Transverse colon (tissue), 4 donors: ENCODE data around the gene RHOU. TPM values are rescaled to one million over a fixed set of nuclear protein-coding genes. Genes with fewer than 3 reads are reported as not detected.
"Not testable (repeated sequence)": the region's sequence is repeated elsewhere in the genome, so short reads cannot be mapped to it uniquely, and the experiment has no call there.

Experiments
- DNase-seq: peaks from one replicate; pipeline ENCODE4 v3.0.0-alpha.2; 2019
- H3K27ac ChIP-seq, 4 donors: fragments of 200-600 bp; sonication (generic); 2 replicates each; pipeline ENCODE4 v1.5.1; 2016 to 2018; ENCODE audit warnings: inconsistent platforms in 4 of 4
- H3K27me3 ChIP-seq: fragments of 200-600 bp; sonication (generic); 2 replicates; pipeline ENCODE4 v1.5.1; 2017; ENCODE audit warnings: inconsistent platforms
- H3K36me3 ChIP-seq, 4 donors: fragments of 200-600 bp; sonication (generic); 2 replicates each; pipeline ENCODE4 v1.5.1; 2017 to 2019; ENCODE audit warnings: inconsistent platforms in 4 of 4
- H3K4me1 ChIP-seq, 4 donors: fragments of 200-600 bp; sonication (generic); 2 replicates each; pipeline ENCODE4 v1.5.1; 2017 to 2020; ENCODE audit warnings: inconsistent platforms in 4 of 4
- H3K4me3 ChIP-seq, 4 donors: fragments of 200-600 bp; sonication (generic); 1 replicate in 1 of 4; 2 replicates in 3 of 4; pipeline versions ENCODE4 v1.5.1 to v1.6.1; 2017 to 2019; ENCODE audit warnings: inconsistent platforms in 4 of 4
- H3K9me3 ChIP-seq, 2 donors: fragments of 200-600 bp; sonication (generic); 2 replicates each; pipeline ENCODE4 v1.5.1; 2017 to 2019; ENCODE audit warnings: inconsistent platforms in 2 of 2
- CTCF ChIP-seq, 5 experiments: fragments of 200-600 bp in 3 of 5; fragments of 450-650 bp in 2 of 5; sonication (generic) in 3 of 5; IDR thresholded peaks; 1 replicate in 2 of 5; 2 replicates in 3 of 5; pipeline ENCODE4 v1.5.1; 2016 to 2017; ENCODE audit warnings: antibody characterized with exemption in 5 of 5, inconsistent platforms in 3 of 5, mild to moderate bottlenecking in 2 of 5, moderate library complexity in 1 of 5
- EP300 ChIP-seq: sonication (generic); formaldehyde crosslinking; IDR thresholded peaks from one replicate; pipeline ENCODE4 v1.6.1; 2017; ENCODE audit warnings: antibody characterized with exemption, low read depth
- POLR2A ChIP-seq: fragments of 450-650 bp; IDR thresholded peaks from one replicate; pipeline ENCODE4 v1.6.1; 2016; ENCODE audit warnings: antibody characterized with exemption, mild to moderate bottlenecking, moderate library complexity
- POLR2AphosphoS5 ChIP-seq, 3 donors: sonication (generic); formaldehyde crosslinking; IDR thresholded peaks; one replicate each; pipeline ENCODE4 v1.6.1; 2016; ENCODE audit warnings: antibody characterized with exemption in 3 of 3
- WGBS, 2 donors: methylation state at CpG; one replicate each; pipeline ENCODE4 v1.1.5; 2018; ENCODE audit warnings: low coverage in 1 of 2; 5-methylcytosine and 5-hydroxymethylcytosine counted together
- in situ Hi-C, 4 donors: fragments of 200-750 bp; cut with MboI; loops; one replicate each; pipeline versions ENCODE4 v1.15.0 to v1.15.1; 2017; ENCODE audit warnings: low sequenced_read_pairs in 3 of 4, low pct_ligation_motif_present in 1 of 4, low pct_unique_long_range_greater_than_20kb in 1 of 4
- intact Hi-C: fragments of 100-400 bp; cut with DNase I; formaldehyde crosslinking; loops from one replicate; pipeline ENCODE4 v1.15.1; 2023; ENCODE audit warnings: low total_unique reads
- total RNA-seq, 4 donors: library from RNA; depleted of rRNA; stranded (reverse); fragments of >200 nt; gene quantifications; one replicate each; pipeline ENCODE4 v1.1.0, GENCODE V29; 2016

RHOU gene
- total RNA-seq, 4 donors from 2014 or later = 32.0 to 62.5 (median 38.4) TPM

GRCh38 chr1:228691926-228692325 lies 43.4 kb upstream of the RHOU start:
- Histone ChIP-seq H3K36me3 (no peaks in the 10 kb centered on the region), H3K27me3 (no peaks in the 10 kb centered on the region), H3K4me3 (no peak overlapping the region), H3K27ac (no peak overlapping the region), H3K9me3 (no peaks in the 10 kb centered on the region), H3K4me1 (no peaks in the 10 kb centered on the region)
- peak; percentile 15 for DNase-seq
- in situ Hi-C loops (no loop called here), intact Hi-C loops (no loop called here)
- 16 to 27% methylated on average over 1 of the region's 1 CpG for WGBS, 2 donors
- TF ChIP-seq CTCF (IDR thresholded peaks at IDR 0.05) (peak; percentile 31 to 62 (median 46)), POLR2AphosphoS5 (IDR thresholded peaks at IDR 0.05) (no peak)

- H3K4me3 ChIP-seq, H3K27ac ChIP-seq, H3K9me3 ChIP-seq, H3K27me3 ChIP-seq, intact Hi-C loops, H3K36me3 ChIP-seq, DNase-seq, H3K4me1 ChIP-seq, in situ Hi-C loops: not testable (repeated sequence)
- 87 to 99% methylated on average over 3 of the region's 3 CpGs for WGBS, 2 donors
Measured at GRCh38 chr1:228694447-228694846, 40.8 kb upstream of the RHOU start.

- Histone ChIP-seq H3K27ac (no peak overlapping the region), H3K36me3 (no peaks in the 10 kb centered on the region), H3K4me1 (no peaks in the 10 kb centered on the region), H3K4me3 (no peak overlapping the region), H3K27me3 (no peaks in the 10 kb centered on the region), H3K9me3 (no peaks in the 10 kb centered on the region)
- DNase-seq = no peak
- in situ Hi-C loops = no loop called here
- intact Hi-C loops = no loop called here
- TF ChIP-seq EP300 (no peak), CTCF (IDR thresholded peaks at IDR 0.05) (no peak), POLR2A (no peak), POLR2AphosphoS5 (IDR thresholded peaks at IDR 0.05) (no peak)
- WGBS, 2 donors = 44 to 76% methylated on average over 4 to 9 of the region's 9 CpGs
Measured at GRCh38 chr1:228695015-228695955, 40.0 kb upstream of the RHOU start.

DNA sequence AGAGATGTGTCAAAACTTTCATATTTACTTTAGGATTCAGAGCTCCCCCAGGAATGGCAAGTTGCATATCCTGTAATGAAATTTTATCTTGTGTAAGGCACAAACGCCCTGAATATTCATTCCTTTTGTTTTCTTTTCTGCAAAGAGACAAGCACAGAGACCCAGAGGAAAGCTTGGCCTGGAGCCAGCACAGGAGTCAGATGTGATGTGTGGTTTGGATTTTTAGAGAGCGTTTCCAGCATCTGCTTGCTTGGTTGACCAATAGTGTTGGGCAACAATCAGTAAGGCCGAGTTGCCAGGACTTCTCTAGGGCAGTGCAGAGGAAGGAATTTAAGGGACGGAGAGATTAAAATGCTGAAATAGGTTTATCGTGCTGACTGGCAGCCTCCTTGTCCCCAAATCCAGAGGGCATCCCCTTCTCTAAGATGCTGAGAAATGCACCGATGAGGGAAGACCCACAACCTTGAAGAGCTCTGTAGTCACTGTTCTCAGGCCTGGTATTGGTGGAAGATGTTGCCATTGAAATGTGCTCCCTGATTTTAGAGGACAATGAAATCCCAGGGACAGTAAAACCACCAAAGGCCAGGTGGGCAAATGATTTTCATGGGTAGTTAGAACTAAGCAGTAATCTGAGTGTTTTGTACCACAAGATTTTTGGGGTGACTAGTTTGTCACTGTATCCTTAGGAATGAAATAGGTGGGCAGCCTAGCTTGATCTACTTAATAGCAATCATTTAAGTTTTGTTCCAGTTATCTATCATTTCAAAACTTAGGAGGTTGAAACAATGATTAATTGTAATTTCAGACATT lies 37.9 kb upstream of the RHOU start:
- intact Hi-C loops (no loop called here), in situ Hi-C loops (no loop called here)
- no peaks in the 10 kb centered on the region for H3K36me3 ChIP-seq
- TF ChIP-seq POLR2AphosphoS5 (IDR thresholded peaks at IDR 0.05) (no peak), EP300 (no peak), CTCF (IDR thresholded peaks at IDR 0.05) (no peak), POLR2A (no peak)
- 31 to 48% methylated on average over 2 to 6 of the region's 6 CpGs for WGBS, 2 donors
- H3K4me1 ChIP-seq = no peaks in the 10 kb centered on the region
- peaks cover 0 to 3% of the 10 kb centered on the region in 2 donors for H3K9me3 ChIP-seq
- no peaks in the 10 kb centered on the region for H3K27me3 ChIP-seq
- no peak overlapping the region for H3K27ac ChIP-seq
- DNase-seq = peak; percentile 32
- no peak overlapping the region for H3K4me3 ChIP-seq
